ENCODE measurements around the gene KIF16B.
A peak's percentile ranks its signal among the peaks of the same experiment; 100 is the strongest.

The KIF16B gene

DNA sequence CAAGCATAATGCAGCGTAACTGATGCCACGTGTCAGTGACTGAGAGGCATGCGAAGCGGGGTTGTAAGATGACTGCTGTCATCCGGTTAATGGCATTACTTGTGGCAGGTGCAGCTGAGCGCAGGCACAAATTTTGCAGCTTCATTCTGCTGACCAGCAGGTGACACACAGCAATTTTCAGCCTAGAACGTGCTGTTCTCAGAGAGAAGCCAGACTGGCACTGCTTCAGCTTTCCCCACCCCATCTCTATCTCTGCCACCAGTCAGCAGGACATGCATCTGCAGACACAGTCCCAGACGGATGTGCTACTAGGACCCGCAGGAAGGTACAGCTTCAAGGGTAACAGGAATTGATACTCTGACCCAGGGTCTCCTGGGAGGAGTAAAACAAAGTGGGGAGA, 221.8 kb downstream of the KIF16B start:
- TF ChIP-seq, protein P1, sequence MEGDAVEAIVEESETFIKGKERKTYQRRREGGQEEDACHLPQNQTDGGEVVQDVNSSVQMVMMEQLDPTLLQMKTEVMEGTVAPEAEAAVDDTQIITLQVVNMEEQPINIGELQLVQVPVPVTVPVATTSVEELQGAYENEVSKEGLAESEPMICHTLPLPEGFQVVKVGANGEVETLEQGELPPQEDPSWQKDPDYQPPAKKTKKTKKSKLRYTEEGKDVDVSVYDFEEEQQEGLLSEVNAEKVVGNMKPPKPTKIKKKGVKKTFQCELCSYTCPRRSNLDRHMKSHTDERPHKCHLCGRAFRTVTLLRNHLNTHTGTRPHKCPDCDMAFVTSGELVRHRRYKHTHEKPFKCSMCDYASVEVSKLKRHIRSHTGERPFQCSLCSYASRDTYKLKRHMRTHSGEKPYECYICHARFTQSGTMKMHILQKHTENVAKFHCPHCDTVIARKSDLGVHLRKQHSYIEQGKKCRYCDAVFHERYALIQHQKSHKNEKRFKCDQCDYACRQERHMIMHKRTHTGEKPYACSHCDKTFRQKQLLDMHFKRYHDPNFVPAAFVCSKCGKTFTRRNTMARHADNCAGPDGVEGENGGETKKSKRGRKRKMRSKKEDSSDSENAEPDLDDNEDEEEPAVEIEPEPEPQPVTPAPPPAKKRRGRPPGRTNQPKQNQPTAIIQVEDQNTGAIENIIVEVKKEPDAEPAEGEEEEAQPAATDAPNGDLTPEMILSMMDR (IDR thresholded peaks at IDR 0.05; ENCODE audit: control insufficient read depth, insufficient read depth, low read depth, low read length, missing control alignments) = no peak

DNA sequence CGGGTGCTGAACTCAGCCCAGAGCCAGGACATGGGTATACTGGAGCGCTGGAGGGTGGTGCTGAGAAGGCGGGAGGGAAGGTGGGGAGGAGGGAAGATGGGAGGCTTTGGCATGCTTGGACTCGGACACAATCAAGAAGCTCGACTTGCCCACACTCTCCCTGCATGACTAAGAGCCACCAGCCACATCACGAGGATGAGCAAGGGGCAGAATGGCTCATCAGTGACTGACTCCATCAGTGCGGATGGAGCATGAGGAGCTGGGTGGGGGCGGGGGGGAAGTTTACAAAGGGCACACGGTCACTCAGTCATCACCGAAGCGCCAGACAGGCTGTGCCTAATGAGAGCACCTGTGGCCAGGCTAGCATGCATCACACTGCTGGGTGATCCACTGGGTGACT, 222.8 kb downstream of the KIF16B start:
- no peak overlapping the region for H3K4me3 ChIP-seq (ENCODE audit: control insufficient read depth, low read depth, low read length)
- DNase-seq (ENCODE audit: low read depth) = peak; percentile 41
- TF ChIP-seq, protein P1 (IDR thresholded peaks at IDR 0.05; ENCODE audit: control insufficient read depth, insufficient read depth, low read depth, low read length, missing control alignments) = no peak

More for the DNA sequence above, 221.8 kb downstream of the KIF16B start:
- H3K4me3 ChIP-seq (ENCODE audit: control insufficient read depth, low read depth, low read length) = no peak overlapping the region
- DNase-seq (ENCODE audit: low read depth) = no peak

DNA sequence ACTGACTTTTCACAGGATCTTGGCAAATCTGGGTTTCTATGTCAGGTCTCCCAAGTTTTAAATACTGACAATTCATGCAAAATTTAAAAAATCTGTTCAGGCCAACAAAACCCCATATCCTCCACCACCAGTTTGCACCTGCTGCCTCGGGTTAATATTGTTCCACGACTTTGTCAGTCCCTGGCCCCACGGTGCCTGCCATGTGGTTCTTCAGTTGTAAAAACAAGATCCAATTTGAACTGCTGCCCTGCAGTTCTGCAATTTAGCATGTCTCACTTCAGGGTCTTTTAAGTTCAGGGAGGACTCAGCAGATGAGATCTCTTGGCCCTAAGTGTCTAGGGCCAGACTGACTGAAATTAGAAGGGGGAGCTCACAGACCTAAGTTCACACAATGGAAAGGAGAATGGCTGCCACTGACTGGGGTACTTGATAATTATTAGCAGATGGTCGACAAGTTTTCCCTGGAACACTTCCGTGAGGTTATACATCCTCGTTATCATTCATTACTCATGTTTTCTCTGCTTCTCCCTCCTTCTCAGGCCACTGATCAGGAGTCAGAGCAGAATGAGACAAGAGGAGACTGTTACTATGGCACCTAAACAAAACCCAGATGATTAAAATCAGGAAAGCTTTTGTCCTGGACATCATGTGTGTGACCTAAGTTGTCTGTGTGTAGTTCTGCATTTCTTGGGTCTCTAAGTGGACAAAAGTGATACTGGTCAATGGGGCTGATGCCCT, 223.6 kb downstream of the KIF16B start:
- TF ChIP-seq, protein P1 (IDR thresholded peaks at IDR 0.05; ENCODE audit: control insufficient read depth, insufficient read depth, low read depth, low read length, missing control alignments) = no peak
- DNase-seq (ENCODE audit: low read depth) = peak; percentile 57
- H3K4me3 ChIP-seq (ENCODE audit: control insufficient read depth, low read depth, low read length) = no peak overlapping the region

GRCh38 chr20:16346956-16347355, 226.3 kb downstream of the KIF16B start:
- H3K4me3 ChIP-seq (ENCODE audit: control insufficient read depth, low read depth, low read length) = no peak overlapping the region
- no peak for DNase-seq (ENCODE audit: low read depth)
- TF ChIP-seq, protein P1 (IDR thresholded peaks at IDR 0.05; ENCODE audit: control insufficient read depth, insufficient read depth, low read depth, low read length, missing control alignments) = no peak

DNA sequence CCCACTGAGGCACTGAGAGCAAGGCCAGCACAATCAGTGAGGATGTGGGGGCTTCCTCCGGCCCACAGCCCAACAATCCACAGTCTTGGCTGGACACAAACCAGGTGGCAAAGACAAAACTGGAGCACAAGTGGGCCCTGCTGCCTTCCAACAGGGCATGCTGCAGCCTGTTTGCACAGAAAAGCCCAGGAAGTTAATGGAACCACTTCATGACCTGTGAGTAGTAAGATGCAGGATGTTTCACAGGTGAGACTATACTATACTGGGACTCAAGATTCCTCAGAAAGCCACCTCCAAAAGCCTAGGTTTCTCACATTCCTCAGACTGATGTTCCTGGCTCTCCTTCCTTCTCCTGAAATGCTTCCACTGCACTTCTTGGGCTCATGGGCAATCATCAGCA, 235.5 kb downstream of the KIF16B start:
- TF ChIP-seq, protein P1 (IDR thresholded peaks at IDR 0.05; ENCODE audit: control insufficient read depth, insufficient read depth, low read depth, low read length, missing control alignments) = no peak
- no peak overlapping the region for H3K4me3 ChIP-seq (ENCODE audit: control insufficient read depth, low read depth, low read length)
- DNase-seq (ENCODE audit: low read depth) = no peak

GRCh38 chr20:16327606-16328005, 245.6 kb downstream of the KIF16B start:
- no peak for DNase-seq (ENCODE audit: low read depth)
- TF ChIP-seq, protein P1 (IDR thresholded peaks at IDR 0.05; ENCODE audit: control insufficient read depth, insufficient read depth, low read depth, low read length, missing control alignments) = no peak
- no peak overlapping the region for H3K4me3 ChIP-seq (ENCODE audit: control insufficient read depth, low read depth, low read length)

Measured in AG09309 (cell line).